ENCODE measurements around the gene VAX1.
"Not testable (repeated sequence)": the region's sequence is repeated elsewhere in the genome, so short reads cannot be mapped to it uniquely, and the experiment has no call there.

VAX1 gene

GRCh38 chr10:117137911-117138642 lies at the start of gene VAX1:
Gene VAX1, minus strand, starts transcription at chr10:117138270. Its CDS starts 214 bp downstream, at chr10:117138056.
- in situ Hi-C loops (cut with HindIII; ENCODE audit: low pct_unique_long_range_greater_than_20kb, low sequenced_read_pairs), result no loop called here
- TF ChIP-seq JUND (IDR thresholded peaks at IDR 0.05; ENCODE audit: low read depth), result no peak
- DNase-seq (ENCODE audit: low read depth in 1 of 2, low spot score in 1 of 2), result no peak

GRCh38 chr10:117186832-117187615 lies 49.0 kb upstream of the VAX1 start:
- TF ChIP-seq JUND (IDR thresholded peaks at IDR 0.05; ENCODE audit: low read depth), result no peak
- DNase-seq (ENCODE audit: low read depth in 1 of 2, low spot score in 1 of 2), result peak; percentile 27 to 42
- in situ Hi-C loops (cut with HindIII; ENCODE audit: low pct_unique_long_range_greater_than_20kb, low sequenced_read_pairs), result no loop called here

GRCh38 chr10:117185817-117186216 lies 47.7 kb upstream of the VAX1 start:
- DNase-seq (ENCODE audit: low read depth in 1 of 2, low spot score in 1 of 2); in situ Hi-C loops (cut with HindIII; ENCODE audit: low pct_unique_long_range_greater_than_20kb, low sequenced_read_pairs): not testable (repeated sequence)

- no peak for TF ChIP-seq JUND (IDR thresholded peaks at IDR 0.05; ENCODE audit: low read depth)
- in situ Hi-C loops (cut with HindIII; ENCODE audit: low pct_unique_long_range_greater_than_20kb, low sequenced_read_pairs), result no loop called here
- no peak for DNase-seq (ENCODE audit: low read depth in 1 of 2, low spot score in 1 of 2)
These were observed 46.8 kb upstream of the VAX1 start for GRCh38 chr10:117184821-117185220.

- no peak for DNase-seq (ENCODE audit: low read depth in 1 of 2, low spot score in 1 of 2)
- no peak for TF ChIP-seq JUND (IDR thresholded peaks at IDR 0.05; ENCODE audit: low read depth)
- in situ Hi-C loops (cut with HindIII; ENCODE audit: low pct_unique_long_range_greater_than_20kb, low sequenced_read_pairs), result no loop called here
These were observed 46.2 kb upstream of the VAX1 start for GRCh38 chr10:117184296-117184695.

GRCh38 chr10:117178190-117178589 lies 40.1 kb upstream of the VAX1 start:
- DNase-seq (ENCODE audit: low read depth in 1 of 2, low spot score in 1 of 2), result no peak
- TF ChIP-seq JUND (IDR thresholded peaks at IDR 0.05; ENCODE audit: low read depth), result no peak
- in situ Hi-C loops (cut with HindIII; ENCODE audit: low pct_unique_long_range_greater_than_20kb, low sequenced_read_pairs), result no loop called here

- TF ChIP-seq JUND (IDR thresholded peaks at IDR 0.05; ENCODE audit: low read depth), result no peak
- in situ Hi-C loops (cut with HindIII; ENCODE audit: low pct_unique_long_range_greater_than_20kb, low sequenced_read_pairs), result no loop called here
- peak; percentile 30 to 51 for DNase-seq (ENCODE audit: low read depth in 1 of 2, low spot score in 1 of 2)
These were observed 37.9 kb upstream of the VAX1 start for GRCh38 chr10:117175901-117176534.

GRCh38 chr10:117175215-117175900 lies 37.3 kb upstream of the VAX1 start:
- no peak for TF ChIP-seq JUND (IDR thresholded peaks at IDR 0.05; ENCODE audit: low read depth)
- in situ Hi-C loops (cut with HindIII; ENCODE audit: low pct_unique_long_range_greater_than_20kb, low sequenced_read_pairs), result no loop called here
- no peak for DNase-seq (ENCODE audit: low read depth in 1 of 2, low spot score in 1 of 2)

- in situ Hi-C loops (cut with HindIII; ENCODE audit: low pct_unique_long_range_greater_than_20kb, low sequenced_read_pairs), result no loop called here
- no peak for TF ChIP-seq JUND (IDR thresholded peaks at IDR 0.05; ENCODE audit: low read depth)
- DNase-seq (ENCODE audit: low read depth in 1 of 2, low spot score in 1 of 2), result peak; percentile 71 to 80
These were observed 36.6 kb upstream of the VAX1 start for GRCh38 chr10:117174439-117175214.

- in situ Hi-C loops (cut with HindIII; ENCODE audit: low pct_unique_long_range_greater_than_20kb, low sequenced_read_pairs), result no loop called here
- no peak for DNase-seq (ENCODE audit: low read depth in 1 of 2, low spot score in 1 of 2)
These were observed 32.2 kb upstream of the VAX1 start for GRCh38 chr10:117170244-117170643.

GRCh38 chr10:117169480-117169879 lies 31.4 kb upstream of the VAX1 start:
- in situ Hi-C loops (cut with HindIII; ENCODE audit: low pct_unique_long_range_greater_than_20kb, low sequenced_read_pairs), result no loop called here
- no peak for TF ChIP-seq JUND (IDR thresholded peaks at IDR 0.05; ENCODE audit: low read depth)

More at GRCh38 chr10:117170244-117170643, 32.2 kb upstream of the VAX1 start:
- no peak for TF ChIP-seq JUND (IDR thresholded peaks at IDR 0.05; ENCODE audit: low read depth)

GRCh38 chr10:117168729-117169128 lies 30.7 kb upstream of the VAX1 start:
- no peak for DNase-seq (ENCODE audit: low read depth in 1 of 2, low spot score in 1 of 2)
- TF ChIP-seq JUND (IDR thresholded peaks at IDR 0.05; ENCODE audit: low read depth), result no peak
- in situ Hi-C loops (cut with HindIII; ENCODE audit: low pct_unique_long_range_greater_than_20kb, low sequenced_read_pairs), result no loop called here

More at GRCh38 chr10:117169480-117169879, 31.4 kb upstream of the VAX1 start:
- DNase-seq (ENCODE audit: low read depth in 1 of 2, low spot score in 1 of 2), result no peak
